H1 (cell line): ENCODE results near the gene SOAT2. TPM values are rescaled to one million over a fixed set of nuclear protein-coding genes. Genes with fewer than 3 reads are reported as not detected.

Experiments used
- CTCF ChIA-PET: fragments of 300-600 bp; sonication (Branson Sonifier 250); formaldehyde crosslinking; loops from one replicate; lab custom pipeline; 2021; ENCODE audit not compliant: partially characterized antibody; lab: Charles Lee
- POLR2A ChIA-PET: fragments of 300-600 bp; sonication (Branson Sonifier 250); formaldehyde crosslinking; loops from one replicate; lab custom pipeline; 2021; ENCODE audit warnings: inconsistent platforms; ENCODE audit not compliant: partially characterized antibody; lab: Charles Lee
- DNase-seq, 2 experiments: peaks; one replicate each; pipeline versions ENCODE4 v3.0.0 to v3.0.0-alpha.2; 2010 to 2022; ENCODE audit warnings: low spot score in 2 of 2, low read depth in 1 of 2, mixed read lengths in 1 of 2
- FAIRE-seq: peaks from 2 replicates; lab custom pipeline; 2011; peaks lifted over from hg19 to GRCh38; lab: Jason Lieb, UNC
- H2AFZ ChIP-seq: 2 replicates; pipeline ENCODE4 v1.8.1; 2012; ENCODE audit warnings: low read length, inconsistent platforms
- H2AK5ac ChIP-seq: 2 replicates; pipeline ENCODE4 v1.6.1; 2013; ENCODE audit warnings: low read depth, low read length
- H2BK120ac ChIP-seq: replicated peaks from 2 replicates; pipeline ENCODE3; 2013; ENCODE audit warnings: low read depth, low read length, inconsistent platforms
- H2BK12ac ChIP-seq: 2 replicates; pipeline ENCODE4 v1.6.1; 2013; ENCODE audit warnings: low read depth, low read length
- H2BK15ac ChIP-seq: 2 replicates; pipeline ENCODE4 v1.6.1; 2013; ENCODE audit warnings: low read length
- H2BK20ac ChIP-seq: 2 replicates; pipeline ENCODE4 v1.6.1; 2013; ENCODE audit warnings: low read length
- H2BK5ac ChIP-seq: 2 replicates; pipeline ENCODE4 v1.6.1; 2013; ENCODE audit warnings: low read depth, low read length
- H3K14ac ChIP-seq: 2 replicates; pipeline ENCODE4 v1.6.1; 2013; ENCODE audit warnings: inconsistent platforms; ENCODE audit not compliant: insufficient read length
- H3K18ac ChIP-seq: 2 replicates; pipeline ENCODE4 v1.6.1; 2013; ENCODE audit warnings: low read length; ENCODE audit errors: extremely low read depth
- H3K23ac ChIP-seq: 2 replicates; pipeline ENCODE4 v1.6.1; 2013; ENCODE audit warnings: inconsistent platforms; ENCODE audit not compliant: insufficient read length
- H3K23me2 ChIP-seq: 2 replicates; pipeline ENCODE4 v1.6.1; 2013; ENCODE audit warnings: low read depth, low read length
- H3K27ac ChIP-seq: 2 replicates; pipeline ENCODE4 v1.6.1; 2011; ENCODE audit warnings: low read depth, low read length, inconsistent platforms
- H3K27me3 ChIP-seq, 4 experiments: replicated peaks in 1 of 4; 1 replicate in 1 of 4; 2 replicates in 3 of 4; pipeline versions ENCODE4 v1.6.1 to v1.8.1; 2011 to 2013; ENCODE audit warnings: low read length in 3 of 4, mild to moderate bottlenecking in 3 of 4, inconsistent platforms in 2 of 4, mixed read lengths in 2 of 4, moderate library complexity in 1 of 4; ENCODE audit not compliant: control insufficient read depth in 3 of 4, insufficient read depth in 3 of 4; ENCODE audit errors: extremely low read depth in 1 of 4
- H3K36me3 ChIP-seq, 4 experiments: 2 replicates each; pipeline versions ENCODE4 v1.6.1 to v1.8.1; 2011 to 2013; ENCODE audit warnings: mild to moderate bottlenecking in 4 of 4, low read length in 3 of 4, moderate library complexity in 2 of 4, control low read depth in 1 of 4, inconsistent platforms in 1 of 4; ENCODE audit not compliant: insufficient read depth in 4 of 4, control insufficient read depth in 2 of 4
- H3K4ac ChIP-seq: replicated peaks from 2 replicates; pipeline ENCODE3; 2013; ENCODE audit warnings: low read length, low read depth, mixed read lengths, inconsistent platforms; ENCODE audit not compliant: insufficient read length
- H3K4me1 ChIP-seq, 4 experiments: replicated peaks in 1 of 4; 1 replicate in 1 of 4; 2 replicates in 3 of 4; pipeline versions ENCODE4 v1.6.1 to v1.8.1; 2011 to 2013; ENCODE audit warnings: low read length in 3 of 4, inconsistent platforms in 2 of 4, mixed read lengths in 1 of 4; ENCODE audit not compliant: insufficient read depth in 4 of 4, control insufficient read depth in 3 of 4
- H3K4me2 ChIP-seq, 2 experiments: 2 replicates each; pipeline versions ENCODE4 v1.6.1 to v1.8.1; 2011 to 2013; ENCODE audit warnings: low read depth in 2 of 2, low read length in 2 of 2, control low read depth in 1 of 2, inconsistent platforms in 1 of 2, mild to moderate bottlenecking in 1 of 2; ENCODE audit not compliant: insufficient read depth in 1 of 2
- H3K4me3 ChIP-seq, 4 experiments: fragments of 200-600, 300-600 bp in 1 of 4; sonication (generic), shearing (Covaris generic), sonication (Bioruptor Twin) in 1 of 4; 2 replicates each; pipeline versions ENCODE4 v1.5.1 to v1.8.1; 2011 to 2016; ENCODE audit warnings: low read length in 4 of 4, low read depth in 3 of 4, control low read depth in 2 of 4, inconsistent platforms in 2 of 4, mild to moderate bottlenecking in 2 of 4, mixed read lengths in 1 of 4, moderate library complexity in 1 of 4; ENCODE audit not compliant: insufficient read depth in 2 of 4; ENCODE audit errors: extremely low read depth in 1 of 4
- H3K56ac ChIP-seq: replicated peaks from 2 replicates; pipeline ENCODE3; 2013; ENCODE audit warnings: low read depth, mild to moderate bottlenecking, mixed read lengths, low read length, inconsistent platforms; ENCODE audit not compliant: insufficient read length
- H3K79me1 ChIP-seq: 2 replicates; pipeline ENCODE4 v1.6.1; 2013; ENCODE audit warnings: low read depth, low read length, control low read depth
- H3K79me2 ChIP-seq, 2 experiments: 2 replicates each; pipeline versions ENCODE4 v1.6.1 to v1.8.1; 2012 to 2013; ENCODE audit warnings: low read length in 2 of 2, mild to moderate bottlenecking in 2 of 2, inconsistent platforms in 1 of 2; ENCODE audit not compliant: insufficient read depth in 2 of 2, control insufficient read depth in 1 of 2
- H3K9ac ChIP-seq, 4 experiments: replicated peaks in 1 of 4; 1 replicate in 1 of 4; 2 replicates in 3 of 4; pipeline versions ENCODE4 v1.6.1 to v1.8.1; 2011 to 2013; ENCODE audit warnings: low read depth in 3 of 4, low read length in 3 of 4, control low read depth in 2 of 4, mild to moderate bottlenecking in 2 of 4, moderate library complexity in 2 of 4, inconsistent platforms in 1 of 4; ENCODE audit errors: extremely low read depth in 1 of 4
- H3K9me3 ChIP-seq, 2 experiments: 2 replicates each; pipeline versions ENCODE4 v1.6.1 to v1.8.1; 2012 to 2013; ENCODE audit warnings: mild to moderate bottlenecking in 2 of 2, moderate library complexity in 2 of 2, control low read depth in 1 of 2, inconsistent platforms in 1 of 2, low read depth in 1 of 2, low read length in 1 of 2, mixed read lengths in 1 of 2; ENCODE audit not compliant: insufficient read depth in 2 of 2
- H4K20me1 ChIP-seq, 2 experiments: replicated peaks in 1 of 2; 2 replicates each; pipeline versions ENCODE3 to v1.8.1; 2011 to 2013; ENCODE audit warnings: inconsistent platforms in 2 of 2, low read length in 2 of 2, mild to moderate bottlenecking in 1 of 2; ENCODE audit not compliant: insufficient read depth in 2 of 2, control insufficient read depth in 1 of 2
- H4K5ac ChIP-seq: 2 replicates; pipeline ENCODE4 v1.6.1; 2013; ENCODE audit warnings: low read length, low read depth, mixed read lengths, inconsistent platforms; ENCODE audit not compliant: insufficient read length
- H4K8ac ChIP-seq: 2 replicates; pipeline ENCODE4 v1.8.0; 2013; ENCODE audit warnings: mild to moderate bottlenecking, moderate library complexity, low read length, inconsistent platforms; ENCODE audit not compliant: insufficient read depth; ENCODE audit errors: extremely low read depth
- H4K91ac ChIP-seq: replicated peaks from 2 replicates; pipeline ENCODE3; 2013; ENCODE audit warnings: low read length, mixed read lengths, inconsistent platforms; ENCODE audit not compliant: insufficient read length
- CTCF ChIP-seq, 3 experiments: IDR thresholded peaks; 1 replicate in 2 of 3; 2 replicates in 1 of 3; pipeline versions ENCODE4 v1.5.1 to v1.6.1; 2011; ENCODE audit warnings: low read length in 3 of 3, mild to moderate bottlenecking in 3 of 3, inconsistent platforms in 2 of 3, low read depth in 1 of 3, moderate library complexity in 1 of 3; ENCODE audit not compliant: insufficient read depth in 1 of 3; ENCODE audit errors: control extremely low read depth in 1 of 3
- EGR1 ChIP-seq: IDR thresholded peaks from 2 replicates; pipeline ENCODE4 v1.6.1; 2011; ENCODE audit warnings: low read depth, low read length, borderline replicate concordance
- FOSL1 ChIP-seq: IDR thresholded peaks from 2 replicates; pipeline ENCODE4 v1.6.1; 2011; ENCODE audit warnings: mild to moderate bottlenecking, low read depth, low read length, moderate library complexity; ENCODE audit not compliant: insufficient read depth
- GTF2F1 ChIP-seq: IDR thresholded peaks from 2 replicates; pipeline ENCODE4 v1.6.1; 2012; ENCODE audit warnings: low read depth, low read length, improper control_type of control experiment, borderline replicate concordance
- JUND ChIP-seq: IDR thresholded peaks from 2 replicates; pipeline ENCODE4 v1.6.1; 2011; ENCODE audit warnings: mild to moderate bottlenecking, improper control_type of control experiment, low read length
- RFX5 ChIP-seq: IDR thresholded peaks from 2 replicates; pipeline ENCODE4 v1.6.1; 2011; ENCODE audit warnings: low read depth, low read length, improper control_type of control experiment, borderline replicate concordance
- SIN3A ChIP-seq, 2 experiments: IDR thresholded peaks in 1 of 2; conservative IDR thresholded peaks in 1 of 2; 2 replicates each; pipeline ENCODE4 v1.6.1; 2011 to 2012; ENCODE audit warnings: low read length in 2 of 2, improper control_type of control experiment in 1 of 2, low read depth in 1 of 2, mild to moderate bottlenecking in 1 of 2
- TCF12 ChIP-seq: IDR thresholded peaks from 2 replicates; pipeline ENCODE4 v1.6.1; 2011; ENCODE audit warnings: low read depth, mild to moderate bottlenecking, low read length
- WGBS, 2 experiments: shearing (Covaris generic) in 1 of 2; methylation state at CpG; one replicate each; pipeline versions ENCODE4 v1.1.6 to v1.1.7; 2013 to 2015; ENCODE audit warnings: low lambda C conversion rate in 2 of 2, mixed read lengths in 2 of 2, inconsistent platforms in 1 of 2, low coverage in 1 of 2, missing lambda C conversion rate in 1 of 2; ENCODE audit not compliant: insufficient replicate concordance in 2 of 2, insufficient coverage in 1 of 2, insufficient read length in 1 of 2; ENCODE audit errors: extremely low coverage in 1 of 2, missing lambda C conversion rate in 1 of 2; 5-methylcytosine and 5-hydroxymethylcytosine counted together
- polyA plus RNA-seq, 7 experiments: library from polyadenylated mRNA; depleted of rRNA in 3 of 7; stranded (reverse) in 5 of 7; unstranded in 2 of 7; fragments of >200 nt in 5 of 7; fragments of 200-250 nt in 2 of 7; gene quantifications; 1 replicate in 5 of 7; 2 replicates in 1 of 7; 4 replicates in 1 of 7; pipeline versions ENCODE4 v1.2.1 to v1.2.3, GENCODE V29; 2011 to 2013; ENCODE audit warnings: missing spikeins in 2 of 7, mixed read lengths in 2 of 7
- total RNA-seq: library from RNA; stranded (reverse); fragmentation: NEBNext Ultra II Directional; extraction: Animal tissue kit (Norgen Biotek cat#: 25700); gene quantifications from 2 replicates; pipeline ENCODE4 v1.2.1, GENCODE V29; 2021

Gene SOAT2
- total and polyA plus RNA-seq, 2 of the 8 experiments (the other 6 are each of a cell fraction or from before 2014, with no cell fraction given), result 0.08 TPM; not detected in 1

DNA sequence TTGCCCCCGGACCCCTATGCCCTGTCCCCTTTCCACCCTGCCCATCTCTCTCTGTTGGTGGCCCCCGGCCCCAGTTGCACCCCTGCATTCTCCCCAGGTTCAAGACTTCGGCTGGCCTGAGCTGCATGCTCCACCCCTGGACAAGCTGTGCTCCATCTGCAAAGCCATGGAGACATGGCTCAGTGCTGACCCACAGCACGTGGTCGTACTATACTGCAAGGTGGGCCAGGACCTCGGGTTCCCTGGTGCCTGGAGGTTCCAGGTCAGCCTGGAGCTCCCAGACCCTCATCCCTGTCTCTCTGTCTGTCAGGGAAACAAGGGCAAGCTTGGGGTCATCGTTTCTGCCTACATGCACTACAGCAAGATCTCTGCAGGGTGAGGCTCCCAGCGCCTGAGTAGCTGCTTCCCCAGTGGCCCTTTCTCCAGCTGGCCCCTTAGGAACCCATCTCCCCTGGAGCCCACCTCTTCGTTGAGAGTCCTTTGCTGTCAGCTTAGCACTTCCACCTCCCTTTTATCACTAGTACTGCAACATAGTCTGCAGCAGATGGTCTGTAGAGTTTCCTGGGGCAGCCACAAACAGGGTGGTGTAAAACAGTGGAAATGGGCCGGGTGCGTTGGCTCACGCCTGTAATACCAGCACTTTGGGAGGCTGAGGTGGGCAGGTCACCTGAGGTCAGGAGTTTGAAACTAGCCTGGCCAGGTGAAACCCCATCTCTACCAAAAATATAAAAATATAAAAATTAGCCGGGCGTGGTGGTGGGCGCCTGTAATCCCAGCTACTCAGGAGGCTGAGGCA, 47.6 kb upstream of the SOAT2 start:
- CTCF ChIA-PET, result interaction anchor here (0.6 to 15.7 kb wide), 11 partner anchors 7 to 290 kb away, joined by 3 to 258 read pairs (median 10); partner anchors contain the start of genes IGFBP6 and TNS2
- no peak for DNase-seq
- H3K4me2 ChIP-seq, result no peak overlapping the region
- TF ChIP-seq CTCF (IDR thresholded peaks at IDR 0.05; ENCODE audit: control extremely low read depth in 1 of 3, insufficient read depth in 1 of 3, low read depth in 1 of 3, low read length in 3 of 3) (no peak), GTF2F1 (no peak), FOSL1 (no peak), JUND (no peak), SIN3A (conservative IDR thresholded peaks at IDR 0.05 in 1 of 2, IDR thresholded peaks at IDR 0.05 in 1 of 2; ENCODE audit: low read depth in 1 of 2, low read length in 2 of 2) (no peak), TCF12 (no peak), RFX5 (no peak), EGR1 (no peak)

More for the DNA sequence above, 47.6 kb upstream of the SOAT2 start:
- H2BK5ac ChIP-seq, result no peak overlapping the region
- no peak overlapping the region for H3K4ac ChIP-seq
- peaks cover 0 to 12% (median 4%) of the 10 kb centered on the region in 4 experiments; a peak in 4 of 7 replicates for H3K27me3 ChIP-seq
- peaks cover 8% of the 10 kb centered on the region for H3K23me2 ChIP-seq
- peaks cover 8% of the 10 kb centered on the region; the same call in 1 of the 2 replicates for H3K79me1 ChIP-seq
- no peak overlapping the region for H4K91ac ChIP-seq
- H3K9ac ChIP-seq, result no peak overlapping the region
- H2BK12ac ChIP-seq, result peak overlapping the region; percentile 70; the same call in 1 of the 2 replicates
- peak overlapping the region; percentile 89; the same call in 1 of the 2 replicates for H2AK5ac ChIP-seq
- no peak overlapping the region for H3K18ac ChIP-seq
- POLR2A ChIA-PET, result interaction anchor here (0.5 to 35.6 kb wide), 5 partner anchors 11 to 254 kb away, joined by 3 to 711 read pairs (median 16); partner anchors contain the start of gene EIF4B
- H3K79me2 ChIP-seq, result no peaks in the 10 kb centered on the region
- no peak overlapping the region for H3K27ac ChIP-seq
- H3K9me3 ChIP-seq, result no peaks in the 10 kb centered on the region
- no peak overlapping the region for H3K56ac ChIP-seq
- WGBS, 2 experiments, result 82% methylated on average over 15 of the region's 15 CpGs; no CpG with 5 or more reads in 1 of the 2 experiments
- no peak overlapping the region; the same call in 1 of the 2 replicates for H2BK15ac ChIP-seq
- peaks cover 0 to 5% (median 0%) of the 10 kb centered on the region in 4 experiments; a peak in 1 of 8 replicates for H3K36me3 ChIP-seq
- no peak overlapping the region for H2AFZ ChIP-seq
- no peak overlapping the region for H4K8ac ChIP-seq
- no peak overlapping the region for H2BK120ac ChIP-seq
- H3K4me1 ChIP-seq, result peaks cover 4 to 17% (median 10%) of the 10 kb centered on the region in 4 experiments
- H4K5ac ChIP-seq, result no peak overlapping the region
- no peak overlapping the region for H2BK20ac ChIP-seq
- H3K14ac ChIP-seq, result no peak overlapping the region
- FAIRE-seq, result no peak
- H4K20me1 ChIP-seq, result peaks cover 12 to 15% of the 10 kb centered on the region in 2 experiments
- no peak overlapping the region for H3K23ac ChIP-seq
- H3K4me3 ChIP-seq, result no peak overlapping the region
